Measurements from ENCODE around the gene LIN7B. TPM values are rescaled to one million over a fixed set of nuclear protein-coding genes. Genes with fewer than 3 reads are reported as not detected.

The LIN7B gene
- total RNA-seq, 1 donor from 2014 or later: 3.7 TPM

GRCh38 chr19:49153167-49153809, 39.1 kb downstream of the LIN7B start:
- H3K4me3 ChIP-seq (ENCODE audit: low read depth, low read length): no peak overlapping the region
- no peak for DNase-seq (ENCODE audit: low read depth)
- TF ChIP-seq, protein P1, sequence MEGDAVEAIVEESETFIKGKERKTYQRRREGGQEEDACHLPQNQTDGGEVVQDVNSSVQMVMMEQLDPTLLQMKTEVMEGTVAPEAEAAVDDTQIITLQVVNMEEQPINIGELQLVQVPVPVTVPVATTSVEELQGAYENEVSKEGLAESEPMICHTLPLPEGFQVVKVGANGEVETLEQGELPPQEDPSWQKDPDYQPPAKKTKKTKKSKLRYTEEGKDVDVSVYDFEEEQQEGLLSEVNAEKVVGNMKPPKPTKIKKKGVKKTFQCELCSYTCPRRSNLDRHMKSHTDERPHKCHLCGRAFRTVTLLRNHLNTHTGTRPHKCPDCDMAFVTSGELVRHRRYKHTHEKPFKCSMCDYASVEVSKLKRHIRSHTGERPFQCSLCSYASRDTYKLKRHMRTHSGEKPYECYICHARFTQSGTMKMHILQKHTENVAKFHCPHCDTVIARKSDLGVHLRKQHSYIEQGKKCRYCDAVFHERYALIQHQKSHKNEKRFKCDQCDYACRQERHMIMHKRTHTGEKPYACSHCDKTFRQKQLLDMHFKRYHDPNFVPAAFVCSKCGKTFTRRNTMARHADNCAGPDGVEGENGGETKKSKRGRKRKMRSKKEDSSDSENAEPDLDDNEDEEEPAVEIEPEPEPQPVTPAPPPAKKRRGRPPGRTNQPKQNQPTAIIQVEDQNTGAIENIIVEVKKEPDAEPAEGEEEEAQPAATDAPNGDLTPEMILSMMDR (conservative IDR thresholded peaks at IDR 0.05; ENCODE audit: low read depth, low read length): no peak

DNA sequence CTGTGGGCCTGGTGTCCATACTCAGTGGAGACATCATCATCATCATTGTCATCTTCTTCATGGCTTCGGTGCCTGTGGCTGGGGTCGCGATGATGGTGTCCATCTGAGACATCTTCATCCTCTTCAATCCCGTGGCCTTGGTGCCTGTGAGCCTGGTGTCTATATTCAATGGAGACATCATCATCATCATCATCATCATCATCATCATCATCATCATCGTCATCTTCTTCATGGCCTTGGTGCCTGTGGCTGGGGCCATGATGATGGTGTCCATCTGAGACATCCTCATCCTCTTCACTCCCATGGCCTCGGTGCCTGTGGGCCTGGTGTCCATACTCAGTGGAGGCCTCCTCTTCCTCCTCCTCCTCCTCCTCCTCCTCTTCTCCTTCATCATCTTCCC, 40.1 kb downstream of the LIN7B start:
- no peak overlapping the region for H3K4me3 ChIP-seq (ENCODE audit: low read depth, low read length)
- no peak for DNase-seq (ENCODE audit: low read depth)
- TF ChIP-seq, protein P1 (conservative IDR thresholded peaks at IDR 0.05; ENCODE audit: low read depth, low read length): no peak

DNA sequence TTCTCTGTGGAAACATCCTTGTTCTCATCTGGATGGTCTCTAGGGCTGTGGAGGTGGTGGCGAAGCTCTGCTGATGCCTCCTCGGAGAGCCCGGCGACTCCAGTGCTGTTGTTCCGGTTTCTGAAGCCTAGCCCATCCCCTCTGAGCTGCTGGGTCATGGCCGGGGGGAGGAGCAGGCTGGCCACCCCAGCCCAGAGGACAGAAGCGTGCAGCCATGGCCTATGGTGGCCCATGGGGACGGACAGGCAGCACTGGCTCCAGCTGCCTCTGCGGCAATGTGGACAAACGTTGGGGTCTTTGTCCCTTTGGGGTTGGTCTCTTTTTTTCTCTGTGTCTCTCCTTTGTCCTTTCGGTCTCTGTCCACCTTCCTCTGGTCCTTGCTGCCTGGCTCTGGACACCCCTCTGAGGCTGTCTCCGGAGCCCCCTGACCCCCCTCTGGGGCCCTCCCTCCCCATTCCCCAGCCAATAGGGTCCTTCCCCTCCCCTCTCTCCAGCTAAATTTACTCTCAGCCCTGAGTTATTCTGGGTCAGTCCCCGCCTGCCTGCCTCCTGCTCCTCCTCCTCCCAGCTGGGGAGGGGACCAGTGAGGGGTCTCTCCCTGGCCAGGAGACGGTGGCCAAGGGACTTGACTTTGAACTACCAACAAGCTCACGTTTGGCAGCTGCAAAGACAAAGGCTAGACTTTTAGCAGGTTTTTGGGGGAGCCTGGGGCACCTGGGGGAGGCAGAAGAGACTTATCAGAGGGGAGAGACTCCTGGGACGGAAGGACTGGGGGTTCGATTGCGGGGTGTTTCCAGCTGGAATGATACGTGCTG, 41.0 kb downstream of the LIN7B start, which contains the start of gene HRC:
HRC (minus strand) TSS at position 392 of the 815 bp plus-strand sequence; CDS start at position 233, 159 bp downstream.
- TF ChIP-seq, protein P1 (conservative IDR thresholded peaks at IDR 0.05; ENCODE audit: low read depth, low read length): no peak
- H3K4me3 ChIP-seq (ENCODE audit: low read depth, low read length): no peak within 1 kb of the TSS
- no peak for DNase-seq (ENCODE audit: low read depth)

DNA sequence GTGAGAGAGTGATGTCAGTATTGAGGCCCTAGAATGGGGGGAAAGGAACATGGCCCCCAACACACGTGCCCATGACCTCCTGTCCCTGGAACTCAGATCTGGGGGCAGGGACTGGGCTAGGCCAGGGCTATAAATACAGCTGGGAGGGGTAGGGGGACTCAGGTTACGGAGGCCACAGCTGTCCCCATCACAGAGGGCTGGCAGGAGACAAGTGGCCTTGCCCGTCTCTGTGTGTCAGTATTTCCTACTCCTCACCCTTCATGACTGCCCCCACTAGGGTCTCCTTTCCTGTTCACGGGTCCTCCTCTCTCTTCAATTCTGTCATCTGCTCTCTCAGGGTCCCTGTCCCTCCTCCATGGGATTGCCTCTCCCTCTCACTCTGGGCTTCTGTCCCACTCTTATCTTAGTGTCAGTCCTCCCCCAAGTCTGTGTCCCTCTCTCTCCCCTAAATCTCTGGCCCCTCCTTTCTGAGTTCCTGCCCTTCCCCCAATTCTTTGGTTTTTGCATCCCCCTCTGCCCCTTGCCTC, 41.7 kb downstream of the LIN7B start:
- no peak for DNase-seq (ENCODE audit: low read depth)
- H3K4me3 ChIP-seq (ENCODE audit: low read depth, low read length): no peak overlapping the region
- TF ChIP-seq, protein P1 (conservative IDR thresholded peaks at IDR 0.05; ENCODE audit: low read depth, low read length): no peak

DNA sequence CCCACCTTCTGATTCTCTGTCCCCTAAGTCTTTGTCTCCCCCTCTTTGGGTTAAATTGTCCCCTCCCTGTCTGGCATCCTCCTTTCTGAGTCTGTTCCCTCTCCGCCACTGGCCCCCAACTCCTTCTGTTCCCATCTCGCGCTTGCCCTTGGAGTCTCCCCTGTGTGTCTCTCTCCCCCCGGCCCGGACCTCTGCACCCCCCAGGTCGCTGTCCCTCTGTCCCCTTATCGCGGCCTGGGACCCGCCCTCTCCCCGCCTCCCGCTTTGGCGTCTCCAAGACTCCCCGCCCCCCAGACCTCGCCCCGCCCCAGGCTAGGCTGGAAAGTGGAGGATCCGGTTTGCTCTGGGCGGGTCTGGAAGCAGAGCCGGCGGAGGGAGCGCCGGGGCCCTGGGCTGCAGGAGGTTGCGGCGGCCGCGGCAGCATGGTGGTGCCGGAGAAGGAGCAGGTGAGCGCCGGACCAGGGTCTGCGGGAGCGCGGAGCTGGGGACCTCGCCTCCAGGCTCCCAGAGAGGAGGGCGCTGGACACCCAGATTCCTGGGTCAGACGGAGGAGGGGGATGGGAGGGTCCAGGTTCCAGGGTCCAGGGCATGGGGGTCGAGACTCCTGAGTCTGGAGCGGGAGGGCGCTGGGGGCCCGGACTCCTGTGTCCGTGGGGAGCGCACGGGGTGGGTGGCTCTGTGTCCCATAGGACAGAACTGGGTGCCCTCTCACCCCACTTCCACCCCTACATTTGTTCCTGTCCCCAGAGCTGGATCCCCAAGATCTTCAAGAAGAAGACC, 43.5 kb downstream of the LIN7B start, which contains the start of gene TRPM4:
TRPM4 (plus strand) TSS at position 348 of the 780 bp plus-strand sequence; CDS start at position 423, 75 bp downstream.
- H3K4me3 ChIP-seq (ENCODE audit: low read depth, low read length): peak within 1 kb of the TSS; percentile 95
- TF ChIP-seq, protein P1 (conservative IDR thresholded peaks at IDR 0.05; ENCODE audit: low read depth, low read length): no peak
- DNase-seq (ENCODE audit: low read depth): no peak

DNA sequence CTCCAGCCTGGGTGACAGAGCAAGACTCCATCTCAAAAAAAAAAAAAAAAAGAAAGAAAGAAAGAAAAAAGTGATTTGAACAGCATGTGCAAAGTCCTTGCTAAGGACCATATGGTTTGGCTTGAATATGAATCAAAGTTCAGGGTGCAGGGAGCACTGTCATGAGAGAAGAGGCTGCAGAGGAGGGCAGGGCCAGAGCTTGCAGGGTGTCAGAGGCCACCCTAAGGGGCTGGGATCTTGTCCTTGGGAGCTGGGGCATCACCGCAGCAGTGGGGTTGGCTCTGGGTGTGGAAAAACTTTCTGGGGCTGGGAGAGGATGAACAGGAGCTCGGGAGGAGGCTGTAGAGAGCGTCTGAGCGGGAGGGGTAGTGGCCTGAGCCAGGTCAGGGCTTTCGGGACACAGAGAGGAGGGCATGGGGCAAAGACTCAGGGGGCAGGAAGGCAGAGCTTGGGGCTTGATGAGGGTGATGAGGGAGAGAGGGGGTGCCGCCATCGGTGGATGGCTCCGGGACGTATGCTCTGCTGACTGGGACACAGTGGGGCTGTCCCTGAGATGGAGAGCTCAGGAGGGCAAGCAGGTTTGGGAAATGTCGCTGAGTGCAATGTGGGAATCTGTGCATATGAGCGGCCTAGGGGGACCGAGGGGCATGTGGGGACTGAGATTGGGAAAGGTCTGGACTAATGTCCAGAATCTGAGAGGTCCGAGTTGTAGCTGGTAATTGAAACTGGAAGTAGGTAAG, 46.5 kb downstream of the LIN7B start:
- DNase-seq (ENCODE audit: low read depth): no peak
- TF ChIP-seq, protein P1 (conservative IDR thresholded peaks at IDR 0.05; ENCODE audit: low read depth, low read length): no peak
- no peak overlapping the region for H3K4me3 ChIP-seq (ENCODE audit: low read depth, low read length)

Measured in epithelial cell of proximal tubule (primary cell).